ENCODE results near the gene TMEM59L.
A peak's percentile ranks its signal among the peaks of the same experiment; 100 is the strongest.

The TMEM59L gene

GRCh38 chr19:18635831-18636182, 23.1 kb downstream of the TMEM59L start:
- no peak overlapping the region for H3K4me3 ChIP-seq (ENCODE audit: low read length)
- DNase-seq (ENCODE audit: low read depth): no peak

GRCh38 chr19:18636183-18636968, 23.7 kb downstream of the TMEM59L start:
- no peak for TF ChIP-seq CTCF (conservative IDR thresholded peaks at IDR 0.05; ENCODE audit: low read depth, low read length)
- H3K4me3 ChIP-seq (ENCODE audit: low read length): peak overlapping the region; percentile 78
- peak; percentile 87 for DNase-seq (ENCODE audit: low read depth)

More at GRCh38 chr19:18635831-18636182, 23.1 kb downstream of the TMEM59L start:
- no peak for TF ChIP-seq CTCF (conservative IDR thresholded peaks at IDR 0.05; ENCODE audit: low read depth, low read length)

- H3K4me3 ChIP-seq (ENCODE audit: low read length): peak within 1 kb of the TSS; percentile 78
- DNase-seq (ENCODE audit: low read depth): no peak
- TF ChIP-seq CTCF (conservative IDR thresholded peaks at IDR 0.05; ENCODE audit: low read depth, low read length): no peak
Observed at GRCh38 chr19:18636969-18637629, 24.4 kb downstream of the TMEM59L start, which contains the start of gene KLHL26. Gene KLHL26 (plus strand): TSS chr19:18637028. CDS start chr19:18637055, 27 bp downstream.

- H3K4me3 ChIP-seq (ENCODE audit: low read length): peak overlapping the region; percentile 78
Observed at GRCh38 chr19:18637673-18638630, 25.3 kb downstream of the TMEM59L start.

GRCh38 chr19:18639706-18640243, 27.1 kb downstream of the TMEM59L start:
- no peak overlapping the region for H3K4me3 ChIP-seq (ENCODE audit: low read length)
- no peak for TF ChIP-seq CTCF (conservative IDR thresholded peaks at IDR 0.05; ENCODE audit: low read depth, low read length)

More at GRCh38 chr19:18637673-18638630, 25.3 kb downstream of the TMEM59L start:
- no peak for DNase-seq (ENCODE audit: low read depth)
- no peak for TF ChIP-seq CTCF (conservative IDR thresholded peaks at IDR 0.05; ENCODE audit: low read depth, low read length)

GRCh38 chr19:18644196-18645034, 31.7 kb downstream of the TMEM59L start:
- H3K4me3 ChIP-seq (ENCODE audit: low read length): no peak overlapping the region
- TF ChIP-seq CTCF (conservative IDR thresholded peaks at IDR 0.05; ENCODE audit: low read depth, low read length): no peak
- no peak for DNase-seq (ENCODE audit: low read depth)

More at GRCh38 chr19:18639706-18640243, 27.1 kb downstream of the TMEM59L start:
- no peak for DNase-seq (ENCODE audit: low read depth)

All from retinal pigment epithelial cell (primary cell).